Endothelial cell of umbilical vein (primary cell): Measurements from ENCODE around the gene CDC42BPB. TPM values are rescaled to one million over a fixed set of nuclear protein-coding genes. Genes with fewer than 3 reads are reported as not detected.

Experiments used
- BruUV-seq: library from RNA; stranded (reverse); fragments of 400-500 nt; replicated peaks from 2 replicates; lab custom pipeline; 2021; lab: Mats Ljungman, UMichigan
- CTCF ChIA-PET: fragments of 300-600, 350-600 bp; sonication (Branson Sonifier 250); formaldehyde crosslinking; loops from one replicate; lab custom pipeline; 2021; ENCODE audit warnings: antibody characterized with exemption, inconsistent platforms; lab: Charles Lee
- POLR2A ChIA-PET: fragments of 300-600, 350-600 bp; sonication (Branson Sonifier 250); formaldehyde crosslinking; loops from one replicate; lab custom pipeline; 2021; ENCODE audit warnings: antibody characterized with exemption, inconsistent platforms; lab: Charles Lee
- DNase-seq: peaks from one replicate; pipeline ENCODE4 v3.0.0-alpha.2; 2011; ENCODE audit warnings: low read depth, low spot score
- FAIRE-seq: peaks from 2 replicates; lab custom pipeline; 2011; peaks lifted over from hg19 to GRCh38; lab: Jason Lieb, UNC
- H2AFZ ChIP-seq: 2 replicates; pipeline ENCODE4 v1.6.0; 2012; ENCODE audit warnings: low read depth, low read length, control low read depth, inconsistent platforms
- H3K27ac ChIP-seq: 2 replicates; pipeline ENCODE4 v1.5.1; 2011; ENCODE audit warnings: low read depth, mild to moderate bottlenecking, control low read depth, low read length, moderate library complexity; ENCODE audit not compliant: insufficient read depth
- H3K27me3 ChIP-seq, 2 experiments: 2 replicates each; pipeline versions ENCODE4 v1.6.0 to v1.6.1; 2011; ENCODE audit warnings: low read length in 2 of 2, mixed read lengths in 1 of 2; ENCODE audit not compliant: control insufficient read depth in 2 of 2, insufficient read depth in 2 of 2
- H3K36me3 ChIP-seq, 2 experiments: 2 replicates in 1 of 2; 3 replicates in 1 of 2; pipeline ENCODE4 v1.5.1; 2011; ENCODE audit warnings: low read length in 2 of 2, mild to moderate bottlenecking in 1 of 2, moderate library complexity in 1 of 2; ENCODE audit not compliant: control insufficient read depth in 2 of 2, insufficient read depth in 2 of 2; ENCODE audit errors: extremely low read depth in 1 of 2
- H3K4me1 ChIP-seq: 3 replicates; pipeline ENCODE4 v1.5.1; 2011; ENCODE audit warnings: mild to moderate bottlenecking, low read length; ENCODE audit not compliant: control insufficient read depth, insufficient read depth; ENCODE audit errors: extremely low read depth
- H3K4me2 ChIP-seq: 2 replicates; pipeline ENCODE4 v1.6.1; 2011; ENCODE audit warnings: low read length, control low read depth, mixed read lengths; ENCODE audit not compliant: insufficient read depth
- H3K4me3 ChIP-seq, 3 experiments: fragments of 200-600 bp in 1 of 3; sonication (generic), shearing (Covaris generic) in 1 of 3; replicated peaks in 1 of 3; 2 replicates each; pipeline ENCODE4 v1.5.1; 2011 to 2016; ENCODE audit warnings: control low read depth in 3 of 3, low read length in 3 of 3, mild to moderate bottlenecking in 2 of 3, inconsistent platforms in 1 of 3, low read depth in 1 of 3, moderate library complexity in 1 of 3; ENCODE audit not compliant: insufficient read depth in 1 of 3
- H3K79me2 ChIP-seq: 2 replicates; pipeline ENCODE4 v1.6.0; 2012; ENCODE audit warnings: low read length, inconsistent platforms; ENCODE audit not compliant: control insufficient read depth, insufficient read depth
- H3K9ac ChIP-seq: replicated peaks from 2 replicates; pipeline ENCODE3; 2011; ENCODE audit warnings: low read length, control low read depth; ENCODE audit not compliant: insufficient read depth; ENCODE audit errors: extremely low read depth
- H3K9me1 ChIP-seq: replicated peaks from 3 replicates; pipeline ENCODE4 v1.6.0; 2011; ENCODE audit warnings: mild to moderate bottlenecking, low read length; ENCODE audit not compliant: control insufficient read depth, insufficient read depth; ENCODE audit errors: extremely low read depth
- H3K9me3 ChIP-seq: replicated peaks from 2 replicates; pipeline ENCODE4 v1.5.1; 2012; ENCODE audit warnings: low read length, inconsistent platforms; ENCODE audit not compliant: control insufficient read depth, insufficient read depth
- H4K20me1 ChIP-seq: replicated peaks from 2 replicates; pipeline ENCODE3; 2011; ENCODE audit warnings: mild to moderate bottlenecking, low read length; ENCODE audit not compliant: control insufficient read depth, insufficient read depth; ENCODE audit errors: extremely low read depth
- EZH2 ChIP-seq: IDR thresholded peaks from 2 replicates; pipeline ENCODE4 v1.6.1; 2012; ENCODE audit warnings: borderline replicate concordance, low read depth, mild to moderate bottlenecking, moderate library complexity, low read length, inconsistent platforms; ENCODE audit not compliant: severe bottlenecking
- FOS ChIP-seq: IDR thresholded peaks from 2 replicates; pipeline ENCODE4 v1.6.1; 2011; ENCODE audit warnings: mild to moderate bottlenecking, low read length, moderate library complexity, borderline replicate concordance; ENCODE audit not compliant: insufficient read depth
- GATA2 ChIP-seq: IDR thresholded peaks from 2 replicates; pipeline ENCODE4 v1.7.0; 2011; ENCODE audit warnings: low read depth, mild to moderate bottlenecking, moderate library complexity, mixed read lengths, low read length; ENCODE audit not compliant: insufficient read length, insufficient read depth
- JUN ChIP-seq: IDR thresholded peaks from 2 replicates; pipeline ENCODE4 v1.6.1; 2011; ENCODE audit warnings: borderline replicate concordance, low read depth; ENCODE audit not compliant: insufficient read length, insufficient read depth
- MYC ChIP-seq: IDR thresholded peaks from one replicate; pipeline ENCODE4 v1.6.1; 2011; ENCODE audit warnings: mild to moderate bottlenecking, low read depth, low read length
- POLR2A ChIP-seq: IDR thresholded peaks from 2 replicates; pipeline ENCODE4 v1.6.1; 2012; ENCODE audit warnings: low read depth, mild to moderate bottlenecking, control low read depth, low read length
- POLR2AphosphoS5 ChIP-seq: IDR thresholded peaks from 2 replicates; pipeline ENCODE4 v1.6.1; 2012; ENCODE audit warnings: low read depth, mild to moderate bottlenecking, control low read depth, low read length, moderate library complexity; ENCODE audit not compliant: insufficient read depth
- dilution Hi-C: fragments of 300-500 bp; cut with MboI; formaldehyde crosslinking; loops from one replicate; pipeline ENCODE4 v1.15.0; 2019; ENCODE audit warnings: low sequenced_read_pairs; ENCODE audit not compliant: extremely low pct_ligation_motif_present
- intact Hi-C: fragments of 100-400 bp; cut with micrococcal nuclease; formaldehyde crosslinking; loops from one replicate; pipeline ENCODE4 v1.10.0; 2022
- polyA plus RNA-seq, 4 experiments: library from polyadenylated mRNA; depleted of rRNA in 3 of 4; stranded (reverse) in 3 of 4; unstranded in 1 of 4; fragments of >200 nt; gene quantifications; 2 replicates each; pipeline versions ENCODE4 v1.2.1 to v1.2.3, GENCODE V29; 2011 to 2012; ENCODE audit warnings: missing spikeins in 1 of 4
- total RNA-seq: library from RNA; stranded (reverse); gene quantifications from 2 replicates; pipeline ENCODE4 v1.2.3, GENCODE V29; 2021
- TF ChIP-seq, protein P1 (sequence below): IDR thresholded peaks from 2 replicates; pipeline ENCODE4 v1.6.1; 2011; ENCODE audit not compliant: insufficient read depth, insufficient read length
- TF ChIP-seq, protein P2 (sequence below), 2 donors: IDR thresholded peaks; 1 replicate in 1 of 2; 2 replicates in 1 of 2; pipeline ENCODE4 v1.5.1; 2011; ENCODE audit warnings: low read length in 2 of 2, mild to moderate bottlenecking in 2 of 2, moderate library complexity in 2 of 2, control low read depth in 1 of 2, inconsistent platforms in 1 of 2, low read depth in 1 of 2; ENCODE audit not compliant: insufficient read depth in 1 of 2; ENCODE audit errors: extremely low read depth in 1 of 2

CDC42BPB gene
- total and polyA plus RNA-seq, 2 donors (not counting 3 experiments of a cell fraction or from before 2014, with no cell fraction given), result 82.6 to 131 TPM

DNA sequence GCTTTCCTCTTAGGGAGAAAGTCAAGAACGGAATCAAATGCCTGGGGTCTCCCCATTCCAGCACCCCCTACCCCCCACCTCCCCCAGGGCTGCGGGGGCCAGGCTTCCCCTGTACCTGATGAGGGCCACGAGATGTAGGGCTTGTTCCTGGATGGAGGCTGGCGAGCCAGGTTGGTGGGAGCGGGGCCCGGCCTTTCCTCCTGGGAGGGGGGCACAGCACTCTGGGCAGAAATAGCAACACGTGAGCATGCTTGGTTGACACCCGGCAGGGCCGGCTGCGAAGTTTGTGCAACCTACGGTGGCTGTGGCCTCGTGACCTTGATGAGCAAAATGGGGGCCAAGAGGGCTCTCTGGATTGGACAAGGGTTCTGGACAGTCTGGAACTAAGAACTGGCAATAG, 119.2 kb downstream of the CDC42BPB start:
- BruUV-seq, result no TSS peak
- ChIA-PET POLR2A (no interaction called here), CTCF (interaction anchor here (0.9 kb wide), 1 partner anchor 33 kb away, joined by 3 read pairs; no protein-coding TSS in a partner anchor)
- TF ChIP-seq POLR2A, result no peak
- no peak for TF ChIP-seq POLR2AphosphoS5
- TF ChIP-seq GATA2, result no peak
- TF ChIP-seq, protein P1, sequence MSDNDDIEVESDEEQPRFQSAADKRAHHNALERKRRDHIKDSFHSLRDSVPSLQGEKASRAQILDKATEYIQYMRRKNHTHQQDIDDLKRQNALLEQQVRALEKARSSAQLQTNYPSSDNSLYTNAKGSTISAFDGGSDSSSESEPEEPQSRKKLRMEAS, result no peak
- TF ChIP-seq MYC, result no peak
- no peak for TF ChIP-seq FOS
- TF ChIP-seq, protein P2, sequence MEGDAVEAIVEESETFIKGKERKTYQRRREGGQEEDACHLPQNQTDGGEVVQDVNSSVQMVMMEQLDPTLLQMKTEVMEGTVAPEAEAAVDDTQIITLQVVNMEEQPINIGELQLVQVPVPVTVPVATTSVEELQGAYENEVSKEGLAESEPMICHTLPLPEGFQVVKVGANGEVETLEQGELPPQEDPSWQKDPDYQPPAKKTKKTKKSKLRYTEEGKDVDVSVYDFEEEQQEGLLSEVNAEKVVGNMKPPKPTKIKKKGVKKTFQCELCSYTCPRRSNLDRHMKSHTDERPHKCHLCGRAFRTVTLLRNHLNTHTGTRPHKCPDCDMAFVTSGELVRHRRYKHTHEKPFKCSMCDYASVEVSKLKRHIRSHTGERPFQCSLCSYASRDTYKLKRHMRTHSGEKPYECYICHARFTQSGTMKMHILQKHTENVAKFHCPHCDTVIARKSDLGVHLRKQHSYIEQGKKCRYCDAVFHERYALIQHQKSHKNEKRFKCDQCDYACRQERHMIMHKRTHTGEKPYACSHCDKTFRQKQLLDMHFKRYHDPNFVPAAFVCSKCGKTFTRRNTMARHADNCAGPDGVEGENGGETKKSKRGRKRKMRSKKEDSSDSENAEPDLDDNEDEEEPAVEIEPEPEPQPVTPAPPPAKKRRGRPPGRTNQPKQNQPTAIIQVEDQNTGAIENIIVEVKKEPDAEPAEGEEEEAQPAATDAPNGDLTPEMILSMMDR (IDR thresholded peaks at IDR 0.05; ENCODE audit: extremely low read depth in 1 of 2, insufficient read depth in 1 of 2, low read depth in 1 of 2, low read length in 2 of 2), result no peak
- no peak for TF ChIP-seq JUN
- TF ChIP-seq EZH2, result no peak
- Histone ChIP-seq H3K9ac (no peak overlapping the region), H3K9me3 (no peaks in the 10 kb centered on the region), H3K9me1 (no peaks in the 10 kb centered on the region), H3K79me2 (no peaks in the 10 kb centered on the region), H3K36me3 (peaks cover 16 to 53% of the 10 kb centered on the region in 2 experiments), H3K4me2 (no peak overlapping the region), H3K27ac (no peak overlapping the region), H2AFZ (no peak overlapping the region), H3K4me1 (no peaks in the 10 kb centered on the region), H3K27me3 (no peaks in the 10 kb centered on the region), H4K20me1 (no peaks in the 10 kb centered on the region), H3K4me3 (no peak overlapping the region)
- intact Hi-C loops, result no loop called here
- dilution Hi-C loops, result no loop called here
- FAIRE-seq (no peak), DNase-seq (no peak)
